PC-9 (cell line): Measurements from ENCODE around the gene METTL26. TPM values are rescaled to one million over a fixed set of nuclear protein-coding genes. Genes with fewer than 3 reads are reported as not detected.
A peak's percentile ranks its signal among the peaks of the same experiment; 100 is the strongest.

ENCODE experiments used
- BruUV-seq: library from RNA; stranded (reverse); fragments of 400-500 nt; replicated peaks from 2 replicates; lab custom pipeline; 2021; lab: Mats Ljungman, UMichigan
- CTCF ChIA-PET: fragments of 300-600 bp; sonication (Branson Sonifier 250); formaldehyde crosslinking; loops from one replicate; lab custom pipeline; 2022; ENCODE audit warnings: antibody characterized with exemption; lab: Charles Lee
- POLR2A ChIA-PET: fragments of 300-600 bp; sonication (Branson Sonifier 250); formaldehyde crosslinking; loops from one replicate; lab custom pipeline; 2022; ENCODE audit warnings: antibody characterized with exemption; ENCODE audit not compliant: unreplicated experiment; lab: Charles Lee
- DNase-seq, 2 experiments: peaks; one replicate each; pipeline versions ENCODE4 v3.0.0 to v3.0.0-alpha.2; 2015 to 2022; ENCODE audit warnings: mixed read lengths in 1 of 2
- H2AFZ ChIP-seq: fragments of 200-600 bp; sonication (generic); 2 replicates; pipeline ENCODE4 v1.8.1; 2017; ENCODE audit warnings: antibody characterized with exemption
- H3F3A ChIP-seq: fragments of 200-600 bp; sonication (generic); 2 replicates; pipeline ENCODE4 v1.8.1; 2017; ENCODE audit warnings: antibody characterized with exemption, mild to moderate bottlenecking, low read depth; ENCODE audit not compliant: insufficient read depth
- H3K27ac ChIP-seq: fragments of 200-600 bp; sonication (generic); 2 replicates; pipeline ENCODE4 v1.6.1; 2016; ENCODE audit warnings: mixed run types
- H3K27me3 ChIP-seq: fragments of 200-600 bp; sonication (generic); 2 replicates; pipeline ENCODE4 v1.6.1; 2016; ENCODE audit warnings: low read depth, mixed run types; ENCODE audit not compliant: insufficient read depth
- H3K36me3 ChIP-seq: fragments of 200-600 bp; sonication (generic); 2 replicates; pipeline ENCODE4 v1.6.1; 2016; ENCODE audit warnings: low read depth, mixed run types
- H3K4me1 ChIP-seq: fragments of 200-600 bp; sonication (generic); replicated peaks from 2 replicates; pipeline ENCODE4 v1.6.1; 2016; ENCODE audit warnings: mixed run types; ENCODE audit not compliant: insufficient read depth
- H3K4me2 ChIP-seq: fragments of 200-600 bp; sonication (generic); 2 replicates; pipeline ENCODE4 v1.6.1; 2017; ENCODE audit warnings: mixed run types
- H3K4me3 ChIP-seq: fragments of 200-600 bp; sonication (generic); 2 replicates; pipeline ENCODE4 v1.6.1; 2016; ENCODE audit warnings: mixed run types
- H3K79me2 ChIP-seq: fragments of 200-600 bp; sonication (generic); 2 replicates; pipeline ENCODE4 v1.6.1; 2017; ENCODE audit warnings: low read depth, mixed run types
- H3K9me2 ChIP-seq: fragments of 200-600 bp; sonication (generic); 2 replicates; pipeline ENCODE4 v1.8.1; 2017; ENCODE audit warnings: mild to moderate bottlenecking; ENCODE audit not compliant: insufficient read depth
- H3K9me3 ChIP-seq: fragments of 200-600 bp; sonication (generic); 2 replicates; pipeline ENCODE4 v1.8.1; 2016; ENCODE audit warnings: low read depth; ENCODE audit not compliant: insufficient read depth
- H4K20me1 ChIP-seq: fragments of 200-600 bp; sonication (generic); 2 replicates; pipeline ENCODE4 v1.8.1; 2017; ENCODE audit not compliant: insufficient read depth
- CTCF ChIP-seq: fragments of 200-600 bp; sonication (generic); conservative IDR thresholded peaks from 2 replicates; pipeline ENCODE4 v1.6.1; 2017; ENCODE audit warnings: mixed run types, antibody characterized with exemption, mild to moderate bottlenecking, moderate library complexity
- EZH2 ChIP-seq: fragments of 200-600 bp; sonication (generic); IDR thresholded peaks from 2 replicates; pipeline ENCODE4 v1.8.0; 2017; ENCODE audit warnings: antibody characterized with exemption, low read depth
- intact Hi-C: fragments of 100-400 bp; cut with micrococcal nuclease; formaldehyde crosslinking; loops from one replicate; pipeline ENCODE4 v1.10.0; 2022; ENCODE audit not compliant: unreplicated experiment
- total RNA-seq: library from RNA; stranded (reverse); gene quantifications from 2 replicates; pipeline ENCODE4 v1.2.3, GENCODE V29; 2021

Gene METTL26
- total RNA-seq, 1 experiment from 2014 or later, result 144 TPM

- peaks cover 59% of the 10 kb centered on the region for H3K79me2 ChIP-seq
- peak overlapping the region; percentile 65 for H3K27ac ChIP-seq
- no peak overlapping the region for H2AFZ ChIP-seq
- no peaks in the 10 kb centered on the region for H3K9me2 ChIP-seq
- TF ChIP-seq CTCF (no peak), EZH2 (no peak)
- no peaks in the 10 kb centered on the region for H3K27me3 ChIP-seq
- no peak for DNase-seq
- POLR2A ChIA-PET, result no interaction called here
- H3F3A ChIP-seq, result peaks cover 38% of the 10 kb centered on the region
- BruUV-seq, result no TSS peak
- H3K4me3 ChIP-seq, result no peak overlapping the region; the same call in 1 of the 2 replicates
- H3K4me2 ChIP-seq, result peak overlapping the region; percentile 97
- peaks cover 17% of the 10 kb centered on the region; the same call in 1 of the 2 replicates for H4K20me1 ChIP-seq
- peaks cover 53% of the 10 kb centered on the region for H3K4me1 ChIP-seq
- no peaks in the 10 kb centered on the region for H3K9me3 ChIP-seq
- intact Hi-C loops, result loop anchor here (10.0 kb wide), 1 partner anchor 260 kb away; the partner anchor contains the start of gene PGAP6
- H3K36me3 ChIP-seq, result no peaks in the 10 kb centered on the region
- CTCF ChIA-PET, result no interaction called here
Observed at GRCh38 chr16:644556-644955, 8.5 kb upstream of the METTL26 start.

- BruUV-seq, result no TSS peak
- intact Hi-C loops, result loop anchor here (10.0 kb wide), 1 partner anchor 258 kb away; the partner anchor contains the start of gene PGAP6
- peaks cover 49% of the 10 kb centered on the region for H3K79me2 ChIP-seq
- no peaks in the 10 kb centered on the region for H3K36me3 ChIP-seq
- peak overlapping the region; percentile 69 for H3K4me3 ChIP-seq
- H3K4me2 ChIP-seq, result peak overlapping the region; percentile 97
- CTCF ChIA-PET, result interaction anchor here (0.6 kb wide), 1 partner anchor 164 kb away, joined by 13 read pairs; no protein-coding TSS in a partner anchor
- DNase-seq, result no peak
- no peak for TF ChIP-seq EZH2
- no peak for TF ChIP-seq CTCF
- H3K27ac ChIP-seq, result peak overlapping the region; percentile 23; the same call in 1 of the 2 replicates
- no peaks in the 10 kb centered on the region for H3K9me3 ChIP-seq
- H3K4me1 ChIP-seq, result peaks cover 51% of the 10 kb centered on the region
- peaks cover 17% of the 10 kb centered on the region; the same call in 1 of the 2 replicates for H4K20me1 ChIP-seq
- no peaks in the 10 kb centered on the region for H3K27me3 ChIP-seq
- no peak overlapping the region for H2AFZ ChIP-seq
- POLR2A ChIA-PET, result interaction anchor here (0.8 kb wide), 1 partner anchor 16 kb away, joined by 4 read pairs; no protein-coding TSS in a partner anchor
- H3F3A ChIP-seq, result peaks cover 36% of the 10 kb centered on the region
- no peaks in the 10 kb centered on the region for H3K9me2 ChIP-seq
Observed at GRCh38 chr16:643050-643368, 6.9 kb upstream of the METTL26 start.

- intact Hi-C loops, result loop anchor here (10.0 kb wide), 1 partner anchor 258 kb away; the partner anchor contains the start of gene PGAP6
- CTCF ChIA-PET, result interaction anchor here (0.6 kb wide), 1 partner anchor 165 kb away, joined by 13 read pairs; no protein-coding TSS in a partner anchor
- POLR2A ChIA-PET, result interaction anchor here (0.6 to 0.8 kb wide), 3 partner anchors 15 to 99 kb away, joined by 3 to 4 read pairs (median 4); partner anchors contain the start of gene CIAO3
- DNase-seq, result peak; percentile 43 to 73
- TF ChIP-seq CTCF (no peak), EZH2 (no peak)
- H3K36me3 ChIP-seq, result no peaks in the 10 kb centered on the region
- BruUV-seq, result TSS peak; percentile 20
- peaks cover 36% of the 10 kb centered on the region for H3F3A ChIP-seq
- H3K27me3 ChIP-seq, result no peaks in the 10 kb centered on the region
- H3K9me3 ChIP-seq, result no peaks in the 10 kb centered on the region
- peak overlapping the region; percentile 97 for H3K4me2 ChIP-seq
- peaks cover 17% of the 10 kb centered on the region; the same call in 1 of the 2 replicates for H4K20me1 ChIP-seq
- H3K4me1 ChIP-seq, result peaks cover 45% of the 10 kb centered on the region
- H3K4me3 ChIP-seq, result peak overlapping the region; percentile 69
- H2AFZ ChIP-seq, result no peak overlapping the region; the same call in 1 of the 2 replicates
- H3K27ac ChIP-seq, result peak overlapping the region; percentile 23; the same call in 1 of the 2 replicates
- no peaks in the 10 kb centered on the region for H3K9me2 ChIP-seq
- H3K79me2 ChIP-seq, result peaks cover 45% of the 10 kb centered on the region
Observed at GRCh38 chr16:642189-643049, 6.3 kb upstream of the METTL26 start.
